HK-2 (cell line): ENCODE data around the gene LY6G6D.

Experiments used
- DNase-seq: peaks from one replicate; pipeline ENCODE4 v3.0.0-alpha.2; 2018; ENCODE audit not compliant: unreplicated experiment

The LY6G6D gene

DNA sequence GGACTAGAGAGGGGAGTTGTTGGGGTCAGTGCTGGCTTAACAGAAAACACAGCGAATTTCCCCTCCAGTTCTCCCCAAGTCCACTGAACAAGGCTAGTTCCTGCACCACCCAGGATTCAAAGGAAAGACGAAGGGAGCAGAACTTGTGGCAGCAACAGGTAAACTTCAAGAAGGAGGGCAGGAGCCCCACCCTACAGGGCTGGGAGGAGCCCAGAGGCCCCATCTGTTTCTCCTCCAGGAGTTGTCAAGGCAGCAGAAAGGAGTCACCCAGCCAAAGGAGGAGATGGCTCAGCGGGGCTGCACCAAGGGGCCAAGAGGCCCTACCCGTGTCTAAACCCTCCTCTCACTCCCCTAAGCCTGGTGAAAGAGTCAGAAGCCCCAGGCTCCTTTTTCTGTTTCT is 49.0 kb downstream of the LY6G6D start:
- DNase-seq = no peak

DNA sequence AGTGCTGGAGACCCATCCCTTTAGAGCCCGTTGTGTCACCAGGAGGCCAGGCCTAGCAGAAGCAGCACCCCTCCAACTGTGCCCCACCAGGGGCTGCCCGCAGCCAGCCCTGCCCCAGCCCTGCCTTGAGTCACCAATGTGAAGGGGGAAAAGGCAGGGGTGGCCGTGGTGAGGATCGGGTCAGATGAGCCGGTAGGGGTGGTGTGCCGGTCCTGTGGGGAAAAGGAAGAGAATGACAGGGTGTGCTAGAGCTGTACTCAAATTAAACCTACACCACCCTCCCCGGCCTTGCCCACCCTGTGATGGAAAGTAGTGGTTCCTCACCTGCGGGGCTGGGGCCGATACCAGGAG is 50.4 kb downstream of the LY6G6D start:
- DNase-seq = no peak

DNA sequence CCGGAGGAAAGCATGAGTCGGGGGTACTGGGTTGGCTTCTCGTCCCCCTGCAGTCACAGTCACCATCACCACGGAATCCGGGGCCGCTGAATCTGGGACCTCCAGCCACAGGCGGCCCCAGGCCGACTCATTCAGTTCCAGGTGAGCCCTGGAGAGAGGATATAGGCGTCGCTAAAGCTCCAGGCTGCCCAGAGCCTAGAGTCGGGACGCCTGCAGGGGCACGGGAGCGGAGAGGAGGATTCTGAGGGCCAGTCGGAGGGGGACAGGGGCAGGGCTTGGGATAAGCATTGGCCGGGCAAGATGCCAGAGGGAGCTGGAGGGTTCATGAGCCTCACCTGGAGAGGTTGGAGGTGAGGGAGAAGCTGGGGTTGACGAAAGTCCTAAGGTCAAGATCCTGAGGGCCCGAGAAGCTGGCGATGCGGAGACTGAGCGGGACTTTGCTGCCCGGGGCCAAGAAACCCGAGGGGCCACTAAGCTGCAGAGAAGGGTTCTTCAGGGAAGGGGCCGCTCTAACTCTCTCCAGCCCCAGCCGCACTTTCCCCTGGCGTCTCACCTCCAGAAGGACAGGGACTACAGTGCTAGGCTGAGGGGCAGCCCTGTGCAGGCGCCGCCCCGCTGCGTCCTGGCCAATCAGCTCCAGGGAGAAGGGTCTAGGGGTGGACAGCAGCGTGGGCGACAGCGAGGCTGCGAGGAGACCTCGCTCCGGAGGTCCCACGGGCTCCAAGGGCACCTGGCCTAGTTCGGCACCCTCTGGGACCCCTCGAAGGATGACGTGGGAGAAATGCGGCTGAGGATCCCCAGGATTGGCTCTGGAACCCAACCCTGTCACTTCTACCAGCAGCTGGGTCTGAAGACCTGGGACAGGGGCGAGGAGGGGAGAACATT is 51.0 kb downstream of the LY6G6D start:
- no peak for DNase-seq

GRCh38 chr6:31767096-31767645 is 52.0 kb downstream of the LY6G6D start:
- DNase-seq = no peak
